B cell (primary cell): ENCODE data around the gene EMP3. TPM values are rescaled to one million over a fixed set of nuclear protein-coding genes. Genes with fewer than 3 reads are reported as not detected.

ENCODE experiments used
- ATAC-seq: fragments of 200-7000 bp; cut with Tn5 transposase; one replicate; pipeline ENCODE4 v1.10.0; 2021; ENCODE audit warnings: low read depth, mild to moderate bottlenecking, moderate number of reproducible peaks, moderate library complexity
- CTCF ChIA-PET: fragments of 350-600 bp; sonication (Branson Sonifier 250); formaldehyde crosslinking; loops from one replicate; lab custom pipeline; 2021; ENCODE audit warnings: antibody characterized with exemption, inconsistent platforms; lab: Charles Lee
- POLR2A ChIA-PET: fragments of 350-600 bp; sonication (Branson Sonifier 250); formaldehyde crosslinking; loops from one replicate; lab custom pipeline; 2021; ENCODE audit warnings: antibody characterized with exemption; lab: Charles Lee
- DNase-seq: peaks from one replicate; pipeline ENCODE4 v3.0.0; 2013
- H2AFZ ChIP-seq: 2 replicates; pipeline ENCODE4 v1.6.1; 2012; ENCODE audit warnings: mild to moderate bottlenecking, low read depth, low read length; ENCODE audit not compliant: insufficient read depth, poor library complexity, severe bottlenecking
- H3K27ac ChIP-seq, 2 donors: 1 replicate in 1 of 2; 2 replicates in 1 of 2; pipeline ENCODE4 v1.5.1; 2012 to 2013; ENCODE audit warnings: low read length in 2 of 2, mild to moderate bottlenecking in 2 of 2, moderate library complexity in 1 of 2
- H3K27me3 ChIP-seq, 4 experiments: fragments of 200-600 bp in 1 of 4; sonication (generic) in 1 of 4; replicated peaks in 1 of 4; 1 replicate in 2 of 4; 2 replicates in 2 of 4; pipeline versions ENCODE4 v1.6.1 to v1.7.0; 2013 to 2016; ENCODE audit warnings: low read length in 3 of 4, mild to moderate bottlenecking in 2 of 4, mixed read lengths in 1 of 4, moderate library complexity in 1 of 4; ENCODE audit not compliant: insufficient read depth in 4 of 4, control insufficient read depth in 3 of 4; ENCODE audit errors: control extremely low read depth in 1 of 4
- H3K36me3 ChIP-seq, 2 experiments: replicated peaks in 1 of 2; 1 replicate in 1 of 2; 2 replicates in 1 of 2; pipeline versions ENCODE4 v1.6.1 to v1.7.1; 2013; ENCODE audit warnings: low read length in 1 of 2; ENCODE audit not compliant: insufficient read depth in 2 of 2, control insufficient read depth in 1 of 2; ENCODE audit errors: control extremely low read depth in 1 of 2, extremely low read depth in 1 of 2
- H3K4me1 ChIP-seq, 2 donors: fragments of 200-600 bp in 1 of 2; sonication (generic) in 1 of 2; 1 replicate in 1 of 2; 2 replicates in 1 of 2; pipeline versions ENCODE4 v1.5.1 to v1.6.1; 2013 to 2017; ENCODE audit warnings: low read length in 2 of 2; ENCODE audit not compliant: control insufficient read depth in 2 of 2, insufficient read depth in 2 of 2
- H3K4me2 ChIP-seq: replicated peaks from 2 replicates; pipeline ENCODE3; 2012; ENCODE audit warnings: mild to moderate bottlenecking, low read depth, low read length; ENCODE audit not compliant: poor library complexity, severe bottlenecking
- H3K4me3 ChIP-seq, 5 experiments: fragments of 200-600 bp in 1 of 5; sonication (generic) in 1 of 5; 1 replicate in 3 of 5; 2 replicates in 2 of 5; pipeline versions ENCODE4 v1.5.1 to v1.7.0; 2011 to 2016; ENCODE audit warnings: low read length in 4 of 5, mild to moderate bottlenecking in 4 of 5, low read depth in 2 of 5, control low read depth in 1 of 5, moderate library complexity in 1 of 5; ENCODE audit not compliant: insufficient read depth in 1 of 5; ENCODE audit errors: control extremely low read depth in 1 of 5, extremely low read depth in 1 of 5
- H3K79me2 ChIP-seq: fragments of 200-600 bp; sonication (generic); one replicate; pipeline ENCODE4 v1.6.0; 2016; ENCODE audit warnings: low read length; ENCODE audit not compliant: control insufficient read depth, insufficient read depth
- H3K9ac ChIP-seq: fragments of 200-600 bp; sonication (generic); 2 replicates; pipeline ENCODE4 v1.6.1; 2017; ENCODE audit warnings: mild to moderate bottlenecking, low read length, moderate library complexity
- H3K9me3 ChIP-seq, 3 donors: one replicate each; pipeline versions ENCODE4 v1.6.1 to v1.7.1; 2013; ENCODE audit warnings: low read length in 2 of 3; ENCODE audit not compliant: control insufficient read depth in 2 of 3, insufficient read depth in 1 of 3; ENCODE audit errors: control extremely low read depth in 1 of 3
- H4K20me1 ChIP-seq: 2 replicates; pipeline ENCODE4 v1.6.0; 2012; ENCODE audit warnings: mild to moderate bottlenecking, low read length; ENCODE audit not compliant: insufficient read depth, control insufficient read depth, poor library complexity, severe bottlenecking
- H3K27ac Mint-ChIP-seq: one replicate; pipeline ENCODE4 v1.8.0; 2021; ENCODE audit warnings: mixed read lengths
- H3K27me3 Mint-ChIP-seq: one replicate; pipeline ENCODE4 v1.8.0; 2021; ENCODE audit warnings: mixed read lengths
- H3K4me1 Mint-ChIP-seq: one replicate; pipeline ENCODE4 v1.8.0; 2021; ENCODE audit warnings: mixed read lengths
- H3K4me3 Mint-ChIP-seq: one replicate; pipeline ENCODE4 v1.8.0; 2021; ENCODE audit warnings: mixed read lengths
- H3K9me3 Mint-ChIP-seq: one replicate; pipeline ENCODE4 v1.8.0; 2022; ENCODE audit warnings: mixed read lengths; ENCODE audit not compliant: insufficient read depth
- EZH2 ChIP-seq: IDR thresholded peaks from 2 replicates; pipeline ENCODE4 v1.6.1; 2012; ENCODE audit warnings: borderline replicate concordance, low read depth, mild to moderate bottlenecking, moderate library complexity, low read length; ENCODE audit not compliant: insufficient read depth, poor library complexity, severe bottlenecking
- WGBS: methylation state at CpG from one replicate; pipeline ENCODE4 v1.1.5; 2013; ENCODE audit warnings: missing lambda C conversion rate; ENCODE audit not compliant: insufficient coverage; 5-methylcytosine and 5-hydroxymethylcytosine counted together
- intact Hi-C: fragments of 100-400 bp; cut with micrococcal nuclease; formaldehyde crosslinking; loops from one replicate; pipeline ENCODE4 v1.10.0; 2022
- polyA plus RNA-seq: library from polyadenylated mRNA; depleted of rRNA; stranded (reverse); fragments of >200 nt; gene quantifications from 2 replicates; pipeline ENCODE4 v1.2.3, GENCODE V29; 2012
- total RNA-seq, 2 donors: library from RNA; stranded (reverse); fragments of 120-200 nt in 1 of 2; gene quantifications; 1 replicate in 1 of 2; 2 replicates in 1 of 2; pipeline versions ENCODE4 v1.2.3 to v1.2.4, GENCODE V29; 2013 to 2022
- TF ChIP-seq, protein P1 (sequence below): fragments of 200-600 bp; IDR thresholded peaks from one replicate; pipeline ENCODE4 v1.8.0; 2022; ENCODE audit warnings: antibody characterized with exemption, mild to moderate bottlenecking

EMP3 gene
- total and polyA plus RNA-seq, 2 donors (not counting 1 experiment from before 2014, with no cell fraction given), result 326 to 595 TPM

DNA sequence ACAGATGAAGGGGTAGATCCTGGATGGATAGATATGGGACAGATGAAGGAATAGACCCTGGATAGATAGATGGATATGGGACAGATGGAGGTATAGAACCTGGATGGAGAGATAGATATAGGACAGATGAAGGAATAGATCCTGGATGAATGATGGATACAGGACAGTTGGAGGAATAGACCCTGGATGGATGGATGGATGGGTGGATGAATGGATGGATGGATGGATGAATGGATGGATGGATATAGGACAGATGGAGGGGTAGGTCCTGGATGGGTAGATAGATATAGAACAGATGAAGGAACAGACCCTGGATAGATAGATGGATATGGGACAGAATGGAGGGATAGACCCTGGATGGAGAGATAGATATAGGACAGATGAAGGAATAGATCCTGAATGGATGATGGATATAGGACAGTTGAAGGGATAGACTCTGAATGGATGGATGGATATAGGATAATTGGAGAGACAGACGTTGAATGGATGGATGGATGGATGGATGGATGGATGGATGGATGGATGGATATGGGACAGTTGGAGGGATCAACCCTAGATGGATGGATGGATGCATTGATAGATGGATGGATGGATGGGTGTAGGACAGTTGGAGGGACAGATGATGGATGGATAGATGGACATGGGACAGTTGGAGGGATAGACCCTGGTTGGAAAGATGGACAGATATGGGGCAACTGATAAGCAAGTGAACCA is 23.3 kb upstream of the EMP3 start:
- TF ChIP-seq, protein P1, sequence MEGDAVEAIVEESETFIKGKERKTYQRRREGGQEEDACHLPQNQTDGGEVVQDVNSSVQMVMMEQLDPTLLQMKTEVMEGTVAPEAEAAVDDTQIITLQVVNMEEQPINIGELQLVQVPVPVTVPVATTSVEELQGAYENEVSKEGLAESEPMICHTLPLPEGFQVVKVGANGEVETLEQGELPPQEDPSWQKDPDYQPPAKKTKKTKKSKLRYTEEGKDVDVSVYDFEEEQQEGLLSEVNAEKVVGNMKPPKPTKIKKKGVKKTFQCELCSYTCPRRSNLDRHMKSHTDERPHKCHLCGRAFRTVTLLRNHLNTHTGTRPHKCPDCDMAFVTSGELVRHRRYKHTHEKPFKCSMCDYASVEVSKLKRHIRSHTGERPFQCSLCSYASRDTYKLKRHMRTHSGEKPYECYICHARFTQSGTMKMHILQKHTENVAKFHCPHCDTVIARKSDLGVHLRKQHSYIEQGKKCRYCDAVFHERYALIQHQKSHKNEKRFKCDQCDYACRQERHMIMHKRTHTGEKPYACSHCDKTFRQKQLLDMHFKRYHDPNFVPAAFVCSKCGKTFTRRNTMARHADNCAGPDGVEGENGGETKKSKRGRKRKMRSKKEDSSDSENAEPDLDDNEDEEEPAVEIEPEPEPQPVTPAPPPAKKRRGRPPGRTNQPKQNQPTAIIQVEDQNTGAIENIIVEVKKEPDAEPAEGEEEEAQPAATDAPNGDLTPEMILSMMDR, result no peak
- no peak for TF ChIP-seq EZH2
- H3K27ac ChIP-seq, result no peak overlapping the region
- no peak overlapping the region for H3K27ac Mint-ChIP-seq
- WGBS, result 81% methylated on average over 1 of the region's 1 CpG
- no peak for DNase-seq
- ChIA-PET POLR2A (no interaction called here), CTCF (no interaction called here)
- H3K4me1 ChIP-seq, result no peaks in the 10 kb centered on the region
- H2AFZ ChIP-seq, result no peak overlapping the region
- no peaks in the 10 kb centered on the region for H4K20me1 ChIP-seq
- H3K4me3 ChIP-seq, result no peak overlapping the region
- no peaks in the 10 kb centered on the region for H3K9me3 ChIP-seq
- no peaks in the 10 kb centered on the region for H3K36me3 ChIP-seq
- H3K9me3 Mint-ChIP-seq, result no peaks in the 10 kb centered on the region
- peaks cover 7% of the 10 kb centered on the region for H3K27me3 Mint-ChIP-seq
- no peaks in the 10 kb centered on the region for H3K79me2 ChIP-seq
- no peak overlapping the region for H3K4me2 ChIP-seq
- intact Hi-C loops, result no loop called here
- no peak overlapping the region for H3K4me3 Mint-ChIP-seq
- H3K9ac ChIP-seq, result no peak overlapping the region
- H3K4me1 Mint-ChIP-seq, result no peaks in the 10 kb centered on the region
- H3K27me3 ChIP-seq, result no peaks in the 10 kb centered on the region
- ATAC-seq, result no peak

GRCh38 chr19:48302600-48302959 is 22.8 kb upstream of the EMP3 start:
- no peak for TF ChIP-seq EZH2
- TF ChIP-seq, protein P1, result no peak
- no peaks in the 10 kb centered on the region for H3K27me3 ChIP-seq
- no peak overlapping the region for H3K4me3 Mint-ChIP-seq
- no peak overlapping the region for H3K4me2 ChIP-seq
- no peaks in the 10 kb centered on the region for H3K4me1 ChIP-seq
- H2AFZ ChIP-seq, result no peak overlapping the region
- no peak overlapping the region for H3K27ac ChIP-seq
- ChIA-PET POLR2A (no interaction called here), CTCF (no interaction called here)
- 87% methylated on average over 12 of the region's 12 CpGs for WGBS
- intact Hi-C loops, result no loop called here
- H3K4me3 ChIP-seq, result no peak overlapping the region
- ATAC-seq (no peak), DNase-seq (no peak)
- H4K20me1 ChIP-seq, result no peaks in the 10 kb centered on the region
- H3K27ac Mint-ChIP-seq, result no peak overlapping the region
- no peaks in the 10 kb centered on the region for H3K9me3 ChIP-seq
- H3K9me3 Mint-ChIP-seq, result no peaks in the 10 kb centered on the region
- no peak overlapping the region for H3K9ac ChIP-seq
- peaks cover 7% of the 10 kb centered on the region for H3K27me3 Mint-ChIP-seq
- no peaks in the 10 kb centered on the region for H3K36me3 ChIP-seq
- H3K4me1 Mint-ChIP-seq, result no peaks in the 10 kb centered on the region
- no peaks in the 10 kb centered on the region for H3K79me2 ChIP-seq
